Ectodermal cell (in vitro differentiated cells): ENCODE data around the gene YWHAB.
A peak's percentile ranks its signal among the peaks of the same experiment; 100 is the strongest.

Experiments used
- H3K27ac ChIP-seq: 2 replicates; pipeline ENCODE4 v1.7.0; 2013; ENCODE audit warnings: mild to moderate bottlenecking, low read depth, low read length; ENCODE audit not compliant: insufficient read depth, poor library complexity, severe bottlenecking
- H3K27me3 ChIP-seq: 2 replicates; pipeline ENCODE4 v1.7.0; 2013; ENCODE audit warnings: mild to moderate bottlenecking, low read length; ENCODE audit not compliant: insufficient read depth, control insufficient read depth, poor library complexity, severe bottlenecking
- H3K36me3 ChIP-seq: one replicate; pipeline ENCODE4 v1.7.0; 2013; ENCODE audit warnings: low read length; ENCODE audit not compliant: control insufficient read depth, insufficient read depth
- H3K4me1 ChIP-seq: one replicate; pipeline ENCODE4 v1.7.0; 2013; ENCODE audit warnings: low read length; ENCODE audit not compliant: control insufficient read depth, insufficient read depth
- H3K4me3 ChIP-seq: 2 replicates; pipeline ENCODE4 v1.7.0; 2013; ENCODE audit warnings: low read depth, low read length, control low read depth; ENCODE audit not compliant: insufficient read depth
- H3K9me3 ChIP-seq: 2 replicates; pipeline ENCODE4 v1.7.0; 2013; ENCODE audit warnings: mild to moderate bottlenecking, low read length, moderate library complexity; ENCODE audit not compliant: control insufficient read depth
- WGBS, 2 experiments: methylation state at CpG; one replicate each; pipeline ENCODE4 v1.1.7; 2013; ENCODE audit warnings: missing lambda C conversion rate in 2 of 2; 5-methylcytosine and 5-hydroxymethylcytosine counted together

The YWHAB gene

GRCh38 chr20:44894959-44895358 is 9.5 kb downstream of the YWHAB start:
- Histone ChIP-seq H3K9me3 (no peaks in the 10 kb centered on the region), H3K36me3 (peaks cover 4% of the 10 kb centered on the region), H3K4me1 (no peaks in the 10 kb centered on the region), H3K4me3 (no peak overlapping the region), H3K27ac (no peak overlapping the region), H3K27me3 (no peaks in the 10 kb centered on the region)
- 83 to 87% methylated on average over 2 of the region's 2 CpGs for WGBS, 2 experiments

DNA sequence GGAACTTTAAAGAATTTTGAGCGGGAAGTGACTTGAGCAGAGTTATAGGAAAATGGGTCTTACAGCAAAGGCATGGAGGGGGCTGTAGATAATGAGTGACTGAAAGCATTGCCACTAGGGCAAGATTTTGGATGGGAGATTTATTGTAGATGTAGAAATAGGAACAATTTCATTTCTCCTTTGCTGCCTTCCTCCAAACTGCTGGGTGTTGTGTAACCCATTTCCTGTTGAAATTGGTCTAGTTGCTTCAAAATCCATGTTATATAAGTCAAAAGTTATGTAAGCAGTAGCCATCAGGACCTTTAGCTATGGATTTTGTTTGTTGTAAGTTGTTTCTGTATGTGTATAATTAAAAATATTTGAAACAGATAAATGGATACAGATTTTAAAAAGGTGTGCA is 11.1 kb downstream of the YWHAB start:
- H3K36me3 ChIP-seq = peaks cover 6% of the 10 kb centered on the region
- no peaks in the 10 kb centered on the region for H3K27me3 ChIP-seq
- H3K9me3 ChIP-seq = no peaks in the 10 kb centered on the region
- H3K27ac ChIP-seq = no peak overlapping the region
- H3K4me1 ChIP-seq = no peaks in the 10 kb centered on the region
- H3K4me3 ChIP-seq = no peak overlapping the region
- WGBS, 2 experiments = 97 to 100% methylated on average over 1 of the region's 1 CpG

DNA sequence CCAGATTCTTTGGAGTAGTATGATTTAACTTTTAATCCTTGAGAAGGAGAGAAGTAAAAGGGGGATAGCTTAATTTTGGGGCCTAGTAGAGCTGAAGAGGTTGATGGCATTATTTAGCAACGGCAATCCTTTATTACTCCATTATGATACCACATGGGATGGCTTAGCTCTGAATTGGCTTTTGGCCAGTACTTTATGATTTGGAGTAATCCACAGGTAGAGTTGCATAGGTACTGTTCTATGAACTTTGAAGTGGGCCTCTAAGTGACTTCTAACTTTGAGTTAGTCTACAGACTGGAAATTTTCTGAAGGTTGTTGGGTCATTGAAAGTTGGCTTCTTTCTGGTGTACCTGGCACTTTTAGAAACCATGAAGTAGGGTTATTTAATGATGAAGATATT is 11.6 kb downstream of the YWHAB start:
- H3K4me1 ChIP-seq = no peaks in the 10 kb centered on the region
- no peaks in the 10 kb centered on the region for H3K27me3 ChIP-seq
- no peaks in the 10 kb centered on the region for H3K9me3 ChIP-seq
- WGBS, 2 experiments = 100% methylated on average over 1 of the region's 1 CpG
- H3K27ac ChIP-seq = no peak overlapping the region
- H3K36me3 ChIP-seq = peaks cover 10% of the 10 kb centered on the region
- H3K4me3 ChIP-seq = no peak overlapping the region

- WGBS, 2 experiments = 90 to 91% methylated on average over 5 of the region's 5 CpGs
- H3K4me3 ChIP-seq = no peak overlapping the region
- no peaks in the 10 kb centered on the region for H3K9me3 ChIP-seq
- H3K4me1 ChIP-seq = no peaks in the 10 kb centered on the region
- H3K27ac ChIP-seq = no peak overlapping the region
- H3K27me3 ChIP-seq = no peaks in the 10 kb centered on the region
- H3K36me3 ChIP-seq = peaks cover 21% of the 10 kb centered on the region
Measured at GRCh38 chr20:44900231-44900854, 14.8 kb downstream of the YWHAB start.

DNA sequence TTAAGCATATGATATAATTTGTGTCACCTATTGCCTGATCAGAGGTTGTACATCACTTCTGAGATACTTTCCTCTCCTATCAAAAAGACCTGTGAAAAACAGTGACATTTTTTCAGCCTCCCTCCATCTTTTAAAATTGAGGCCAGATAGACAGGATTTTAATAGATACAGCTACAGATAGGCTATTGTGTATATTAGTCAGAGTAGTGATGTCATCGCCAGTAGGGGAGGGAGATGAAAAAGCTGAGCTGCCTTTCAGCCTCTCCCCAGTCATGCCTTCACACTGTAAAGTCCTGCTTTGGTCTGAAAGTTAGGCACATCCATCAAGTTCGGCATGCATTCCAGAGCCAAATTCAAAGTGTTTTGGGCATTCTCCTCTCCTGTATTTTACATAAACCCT is 16.5 kb downstream of the YWHAB start:
- 90 to 92% methylated on average over 2 of the region's 2 CpGs for WGBS, 2 experiments
- H3K4me3 ChIP-seq = no peak overlapping the region
- H3K36me3 ChIP-seq = peaks cover 25% of the 10 kb centered on the region
- H3K27ac ChIP-seq = no peak overlapping the region
- no peaks in the 10 kb centered on the region for H3K27me3 ChIP-seq
- H3K4me1 ChIP-seq = no peaks in the 10 kb centered on the region
- H3K9me3 ChIP-seq = no peaks in the 10 kb centered on the region

- Histone ChIP-seq H3K36me3 (peaks cover 25% of the 10 kb centered on the region), H3K9me3 (no peaks in the 10 kb centered on the region), H3K27ac (no peak overlapping the region), H3K27me3 (no peaks in the 10 kb centered on the region), H3K4me1 (no peaks in the 10 kb centered on the region), H3K4me3 (no peak overlapping the region)
- WGBS, 2 experiments = 99% methylated on average over 5 of the region's 5 CpGs
Measured at GRCh38 chr20:44904377-44904776, 18.9 kb downstream of the YWHAB start.

DNA sequence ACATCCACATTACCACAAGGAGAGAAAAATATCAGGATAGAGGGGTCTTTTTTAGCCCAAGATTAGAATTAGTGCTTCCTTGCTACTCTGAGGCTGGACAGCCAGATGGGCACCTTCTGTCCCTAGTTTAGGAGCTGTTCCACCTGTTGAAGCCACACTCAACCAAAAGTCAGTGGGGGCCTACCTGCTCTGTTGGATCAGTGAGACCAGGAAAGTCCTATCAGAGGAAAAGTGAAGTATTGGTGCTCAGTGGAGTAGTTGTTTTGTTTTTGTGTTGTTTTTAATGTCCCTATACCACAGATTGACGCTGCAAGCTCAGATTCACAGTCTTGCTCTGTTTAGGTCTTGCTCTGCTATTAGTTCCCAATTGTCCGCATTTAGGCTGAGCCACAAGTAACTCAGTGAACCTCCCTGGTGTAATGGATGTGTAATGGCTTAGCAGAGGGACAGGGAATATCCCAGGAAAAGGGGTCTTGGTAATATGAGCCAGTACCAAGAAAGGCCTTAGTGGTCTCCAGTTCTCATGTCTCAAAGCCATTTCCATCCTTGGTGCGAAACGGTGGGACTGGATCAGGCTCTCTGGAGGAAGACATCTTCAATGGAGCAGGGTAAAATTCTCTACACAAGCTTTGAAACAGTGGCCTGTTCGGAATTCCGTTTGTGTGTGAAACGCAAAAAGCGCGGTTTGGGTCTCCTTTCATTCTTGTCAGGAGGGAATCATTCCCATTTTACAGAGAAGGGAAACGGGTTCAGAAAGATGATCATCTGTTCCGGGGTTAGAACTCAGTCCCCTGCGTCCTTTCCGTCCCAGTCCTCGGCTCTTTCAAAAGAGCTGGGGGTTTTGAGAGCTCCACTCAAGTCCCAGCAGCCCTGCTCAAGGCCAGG is 23.7 kb downstream of the YWHAB start:
- no peaks in the 10 kb centered on the region for H3K27me3 ChIP-seq
- H3K36me3 ChIP-seq = peaks cover 12% of the 10 kb centered on the region
- no peak overlapping the region for H3K27ac ChIP-seq
- no peaks in the 10 kb centered on the region for H3K9me3 ChIP-seq
- no peaks in the 10 kb centered on the region for H3K4me1 ChIP-seq
- 42% methylated on average over 14 of the region's 14 CpGs for WGBS, 2 experiments
- H3K4me3 ChIP-seq = peak overlapping the region; percentile 72

DNA sequence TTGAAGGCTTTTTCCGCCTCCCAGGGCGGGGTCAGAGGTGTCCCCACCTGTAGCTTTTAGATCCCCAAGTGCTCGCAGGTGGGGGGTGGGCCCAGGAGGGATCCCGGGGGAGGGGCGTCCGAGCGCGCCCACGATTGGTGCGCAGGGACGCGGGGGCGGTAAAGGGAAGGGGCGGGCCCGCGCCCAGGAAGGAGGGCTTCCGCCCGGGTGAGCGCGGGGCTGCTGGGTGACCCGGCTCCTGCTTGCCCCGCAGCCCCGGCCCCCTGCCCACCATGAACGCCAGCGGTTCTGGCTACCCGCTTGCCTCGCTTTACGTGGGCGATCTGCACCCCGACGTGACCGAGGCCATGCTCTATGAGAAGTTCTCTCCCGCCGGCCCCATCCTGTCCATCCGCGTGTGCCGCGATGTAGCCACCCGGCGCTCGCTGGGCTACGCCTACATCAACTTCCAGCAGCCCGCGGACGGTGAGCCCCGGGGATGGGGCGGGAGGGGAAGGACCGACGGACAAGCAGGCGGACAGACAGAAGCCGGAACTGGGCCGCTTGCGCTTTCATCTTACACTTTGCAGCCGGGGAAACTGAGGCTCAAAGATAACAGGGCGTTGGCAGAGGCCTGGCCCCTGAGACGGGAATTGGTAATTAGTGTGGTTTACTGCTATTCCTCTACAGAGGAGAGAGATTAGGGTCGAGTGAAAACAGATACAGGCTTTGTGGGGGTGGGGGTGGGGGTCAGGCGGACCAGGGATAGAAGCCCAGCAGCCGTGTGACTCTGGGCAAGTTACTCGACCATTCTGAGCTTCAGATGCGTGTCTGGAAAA is 24.6 kb downstream of the YWHAB start, which contains the start of gene PABPC1L:
TSS of gene PABPC1L (plus strand) at position 189 of the 818 bp plus-strand sequence. CDS start at position 273, 84 bp downstream.
- no peaks in the 10 kb centered on the region for H3K27me3 ChIP-seq
- no peak within 1 kb of the TSS for H3K27ac ChIP-seq
- peak within 1 kb of the TSS; percentile 72 for H3K4me3 ChIP-seq
- H3K36me3 ChIP-seq = peaks cover 4% of the 10 kb centered on the region
- no peaks in the 10 kb centered on the region for H3K9me3 ChIP-seq
- 1% methylated on average over 61 of the region's 61 CpGs for WGBS, 2 experiments
- no peaks in the 10 kb centered on the region for H3K4me1 ChIP-seq

GRCh38 chr20:44910690-44911262 is 25.3 kb downstream of the YWHAB start:
- no peak overlapping the region for H3K27ac ChIP-seq

More at GRCh38 chr20:44910690-44911262, 25.3 kb downstream of the YWHAB start:
- no peaks in the 10 kb centered on the region for H3K9me3 ChIP-seq
- H3K4me3 ChIP-seq = peak overlapping the region; percentile 72
- no peaks in the 10 kb centered on the region for H3K27me3 ChIP-seq
- H3K36me3 ChIP-seq = peaks cover 2% of the 10 kb centered on the region
- no peaks in the 10 kb centered on the region for H3K4me1 ChIP-seq
- 57 to 58% methylated on average over 15 of the region's 17 CpGs for WGBS, 2 experiments
